ENCODE measurements around the gene C22orf39.

Gene C22orf39

DNA sequence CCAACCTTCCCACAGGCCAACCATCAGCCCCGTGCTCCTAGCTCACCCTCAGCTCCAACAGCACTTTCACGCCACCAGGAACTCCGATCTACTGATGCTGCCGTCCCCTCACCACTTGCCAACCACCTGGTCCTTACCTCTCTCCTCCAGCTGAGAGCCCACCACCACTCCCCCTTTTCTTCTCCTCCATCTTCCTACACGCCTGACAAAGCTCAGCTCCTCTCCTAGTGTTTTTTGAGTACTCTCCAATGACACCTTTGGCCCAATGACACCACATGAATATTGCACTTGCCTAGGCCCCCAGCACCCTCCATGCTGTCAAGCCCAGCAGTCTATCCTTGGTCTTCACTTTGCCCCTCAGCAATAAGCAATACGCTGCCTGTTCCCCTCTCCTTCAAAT lies 46.6 kb downstream of the C22orf39 start:
- no peak for DNase-seq (ENCODE audit: low read depth in 2 of 2)

DNA sequence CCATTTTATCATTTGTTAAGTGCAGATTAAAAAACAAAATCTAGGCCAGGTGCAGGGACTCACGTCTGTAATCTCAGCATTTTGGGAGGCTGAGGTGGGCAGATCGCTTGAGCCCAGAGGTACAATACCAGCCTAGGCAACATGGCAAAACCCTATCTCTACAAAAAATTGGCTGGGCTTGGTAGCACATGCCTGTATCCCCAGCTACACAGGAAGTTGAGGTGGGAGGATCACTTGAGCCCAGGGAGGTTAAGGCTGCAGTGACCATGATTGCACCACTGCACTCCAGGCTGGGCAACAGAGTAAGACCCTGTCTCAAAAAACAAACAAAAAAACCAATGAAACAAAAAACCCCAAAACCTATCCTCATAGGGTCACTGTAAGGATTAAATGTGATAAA lies 48.9 kb downstream of the C22orf39 start:
- no peak for DNase-seq (ENCODE audit: low read depth in 2 of 2)

DNA sequence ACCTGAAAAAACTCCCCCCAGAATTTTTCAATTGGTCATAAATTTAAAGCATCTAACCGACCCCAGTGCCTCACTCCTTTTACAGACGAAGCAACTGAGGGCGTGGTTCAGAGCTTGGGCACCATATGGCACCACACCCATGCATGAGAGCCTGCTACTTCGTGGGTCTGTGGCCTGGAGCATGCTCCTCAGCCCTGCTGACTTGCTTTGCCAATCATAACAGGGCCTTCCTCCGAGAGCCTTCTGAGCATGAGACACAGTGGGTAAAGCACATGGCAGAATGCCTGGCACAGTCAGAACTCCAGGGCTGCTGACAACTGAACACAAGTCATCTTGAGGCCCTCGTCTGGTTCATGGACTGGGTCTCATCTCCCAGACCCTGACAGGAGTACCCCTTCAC lies 49.3 kb downstream of the C22orf39 start:
- no peak for DNase-seq (ENCODE audit: low read depth in 2 of 2)

DNA sequence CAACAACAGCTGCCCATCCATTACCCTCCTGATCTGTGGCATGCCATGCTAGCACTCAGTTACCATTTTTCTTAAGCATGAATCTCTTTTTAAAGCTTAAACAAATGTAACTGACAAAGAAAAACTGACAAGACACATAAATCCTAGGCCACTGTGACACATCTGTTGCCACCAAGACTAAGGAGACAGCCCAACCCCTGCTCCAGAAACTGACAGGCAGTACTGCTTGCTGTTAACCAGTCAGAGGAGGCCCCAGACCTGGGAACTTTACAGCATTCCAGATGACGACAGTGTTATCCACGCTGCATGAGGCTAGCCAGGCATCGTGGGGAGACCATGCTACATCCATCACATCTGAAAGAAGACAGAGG lies 49.8 kb downstream of the C22orf39 start:
- DNase-seq (ENCODE audit: low read depth in 2 of 2): no peak

DNA sequence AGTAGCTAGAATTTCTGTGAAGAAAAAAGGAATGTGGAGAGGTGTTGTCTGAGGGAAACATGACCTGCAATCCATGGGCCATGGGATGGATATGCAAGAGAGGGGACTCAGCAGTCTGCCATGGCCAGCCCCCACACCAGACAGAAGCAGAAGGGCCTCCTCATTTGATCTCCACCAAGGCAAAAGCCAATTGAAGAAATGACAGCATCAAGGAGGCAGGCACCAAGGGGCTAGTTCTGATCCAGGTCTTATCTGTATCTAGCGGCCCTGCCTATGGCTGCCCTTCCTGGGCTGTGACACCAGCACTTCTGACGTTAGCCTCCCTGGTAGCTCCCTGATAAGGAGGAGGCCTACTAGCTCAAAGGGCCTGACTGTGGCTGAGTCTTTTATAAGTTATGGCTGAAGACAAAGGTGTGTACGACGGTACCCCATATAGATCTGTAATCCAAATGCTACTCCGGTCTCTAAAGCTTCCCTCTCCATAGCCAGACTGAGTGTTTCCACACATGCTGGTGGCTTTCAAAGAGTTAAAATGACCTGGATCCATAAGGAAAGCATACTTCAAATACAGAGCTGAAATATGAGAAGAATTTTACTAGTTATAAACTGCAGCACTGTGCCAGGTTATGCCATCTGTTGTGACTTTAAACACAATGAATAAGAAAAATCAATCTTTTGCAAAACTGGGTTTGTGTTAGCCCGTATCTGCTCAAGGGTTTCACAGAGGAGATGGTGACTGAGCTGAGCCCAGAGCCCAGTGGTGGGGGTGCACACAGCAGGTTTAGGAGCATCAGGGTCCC lies 50.4 kb downstream of the C22orf39 start:
- no peak for DNase-seq (ENCODE audit: low read depth in 2 of 2)

DNA sequence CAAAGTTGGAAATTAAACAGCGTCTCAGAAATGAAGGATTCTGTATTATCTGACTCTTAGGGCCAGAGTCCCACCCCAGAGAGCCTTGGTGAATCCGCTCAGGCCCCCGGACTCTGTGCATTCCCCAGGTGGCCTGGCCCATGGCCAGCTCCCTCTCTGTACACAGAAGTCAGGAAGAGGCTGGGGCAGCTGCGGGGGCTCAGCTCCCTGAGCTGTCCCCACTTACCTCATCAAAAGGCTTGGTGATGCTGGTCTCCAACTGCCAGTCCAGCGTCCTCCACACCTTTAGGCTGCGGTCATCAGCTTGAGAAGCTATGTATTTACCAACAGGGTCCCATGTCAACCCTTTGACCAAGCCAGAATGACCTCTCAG lies 51.0 kb downstream of the C22orf39 start:
- no peak for DNase-seq (ENCODE audit: low read depth in 2 of 2)

DNA sequence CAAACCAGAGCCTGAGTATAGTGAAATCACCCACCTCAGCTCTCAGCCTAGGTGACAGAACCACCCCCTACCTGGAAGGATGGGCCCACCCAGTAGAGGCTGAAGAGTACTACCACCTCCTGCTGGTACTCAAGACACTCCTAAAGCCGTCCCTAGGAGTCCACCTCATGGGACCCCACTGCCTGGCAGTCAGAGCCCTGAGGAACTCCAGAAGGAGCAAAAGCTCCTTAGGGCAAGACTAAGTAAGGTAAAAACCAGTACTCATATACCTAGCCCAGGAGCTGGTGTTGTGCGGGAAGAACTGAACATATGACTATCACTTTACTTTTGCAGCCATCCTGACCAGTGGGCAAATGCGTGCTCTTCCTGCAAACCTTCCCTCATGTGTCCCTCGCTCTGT lies 52.2 kb downstream of the C22orf39 start:
- DNase-seq (ENCODE audit: low read depth in 2 of 2): no peak

DNA sequence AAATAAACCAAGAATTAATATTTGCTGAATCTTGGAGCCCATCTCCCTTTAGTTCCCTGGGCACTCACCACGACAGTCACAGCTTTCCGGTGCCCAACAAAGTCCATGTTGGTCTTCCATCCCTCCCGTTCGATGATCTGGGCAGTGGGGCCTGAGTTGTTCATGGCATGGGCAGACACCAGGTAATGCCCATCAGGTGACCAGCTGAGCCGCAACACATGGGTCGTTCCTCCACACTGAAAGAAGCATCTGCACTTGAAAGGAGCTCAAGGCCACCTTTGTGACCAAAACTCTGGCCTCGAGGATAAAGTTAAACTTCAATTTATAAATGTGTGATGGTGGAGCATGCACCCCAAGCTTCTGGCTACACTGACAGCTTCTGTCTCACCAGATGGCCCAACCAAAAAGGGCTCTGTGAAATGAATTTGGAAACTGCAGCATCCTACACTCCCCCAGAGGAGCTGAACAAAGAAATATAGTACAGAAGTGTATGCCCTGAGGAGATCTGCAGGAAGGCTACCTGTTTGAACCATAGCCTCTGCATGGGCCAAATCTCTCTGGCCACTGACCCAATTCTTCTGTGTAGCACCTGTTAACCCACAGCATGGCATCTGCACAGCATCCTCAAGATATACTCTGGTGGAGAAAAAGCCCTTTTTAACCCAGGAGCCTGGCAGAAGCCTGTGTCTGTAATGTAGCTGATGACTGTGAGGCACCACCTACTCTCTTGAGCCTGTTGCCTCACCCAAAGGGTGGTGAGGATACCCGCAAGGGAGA lies 53.0 kb downstream of the C22orf39 start:
- DNase-seq (ENCODE audit: low read depth in 2 of 2): no peak

DNA sequence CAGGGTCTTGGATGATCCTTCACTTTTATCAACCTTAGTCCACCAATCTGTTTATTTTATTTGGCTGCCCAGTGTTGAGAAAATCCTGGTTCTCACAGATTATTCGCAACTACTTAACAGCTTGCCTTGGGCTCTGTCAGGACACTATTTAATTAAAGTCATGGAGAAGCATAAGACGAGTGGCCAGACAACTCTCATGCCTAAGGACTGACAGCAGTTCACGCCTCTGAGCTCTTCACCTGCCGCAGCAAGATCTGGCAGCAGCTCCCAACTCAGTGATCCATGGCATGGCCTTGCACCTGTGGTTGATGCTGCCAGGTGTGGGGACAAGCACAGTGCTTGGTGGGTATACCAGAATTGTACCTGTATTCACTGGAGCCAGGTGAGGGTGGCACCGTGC lies 53.8 kb downstream of the C22orf39 start:
- DNase-seq (ENCODE audit: low read depth in 2 of 2): no peak
